ENCODE measurements around the gene NAA40. TPM values are rescaled to one million over a fixed set of nuclear protein-coding genes. Genes with fewer than 3 reads are reported as not detected.

NAA40 gene
- 10 to 100 TPM; 13.7 to 15.9 TPM for total RNA-seq

GRCh38 chr11:63938479-63939396 is at the start of gene NAA40:
TSS of gene NAA40 (plus strand) at chr11:63939002. CDS start at chr11:63939097, 95 bp downstream.
- peak within 1 kb of the TSS; percentile 83 for H3K4me3 Mint-ChIP-seq
- DNase-seq (peak; percentile 97), ATAC-seq (peak; percentile 93)
- H3K27me3 Mint-ChIP-seq: no peaks in the 10 kb centered on the region
- peaks cover 16% of the 10 kb centered on the region for H3K4me1 Mint-ChIP-seq
- intact Hi-C loops (cut with DNase I, micrococcal nuclease): loop anchor here (1.0 to 2.0 kb wide), 17 partner anchors 21 to 367 kb away; partner anchors contain the start of genes COX8A (in 2 of the 2), ESRRA (in 1 of the 2), FKBP2 (in 1 of the 2) and GPR137 (in 1 of the 2)
- H3K9me3 Mint-ChIP-seq (ENCODE audit: low read depth): no peaks in the 10 kb centered on the region
- H3K27ac Mint-ChIP-seq: peak within 1 kb of the TSS; percentile 87
- ChIA-PET CTCF (interaction anchor here (1.5 to 1.7 kb wide), 2 partner anchors 91 to 102 kb away, joined by 4 to 5 read pairs; no protein-coding TSS in a partner anchor), POLR2A (no interaction called here)
- peaks cover 2% of the 10 kb centered on the region for H3K36me3 Mint-ChIP-seq (ENCODE audit: low read depth)

GRCh38 chr11:63889344-63889743 is 49.5 kb upstream of the NAA40 start:
- no peak for DNase-seq
- H3K36me3 Mint-ChIP-seq (ENCODE audit: low read depth): peaks cover 12% of the 10 kb centered on the region
- no peak for ATAC-seq
- intact Hi-C loops (cut with DNase I, micrococcal nuclease): loop anchor here (2.0 to 5.0 kb wide), 3 partner anchors 23 to 52 kb away; partner anchors contain the start of genes MARK2 (in 1 of the 2) and RCOR2 (in 1 of the 2)
- H3K4me1 Mint-ChIP-seq: peaks cover 68% of the 10 kb centered on the region
- no peaks in the 10 kb centered on the region for H3K9me3 Mint-ChIP-seq (ENCODE audit: low read depth)
- CTCF ChIA-PET: interaction anchor here (0.6 to 1.2 kb wide), 2 partner anchors 20 to 51 kb away, joined by 3 to 5 read pairs; partner anchors contain the start of gene MARK2
- H3K27me3 Mint-ChIP-seq: no peaks in the 10 kb centered on the region
- POLR2A ChIA-PET: no interaction called here
- H3K4me3 Mint-ChIP-seq: peak overlapping the region; percentile 81
- peak overlapping the region; percentile 70 for H3K27ac Mint-ChIP-seq

GRCh38 chr11:63890368-63890767 is 48.4 kb upstream of the NAA40 start:
- Mint-ChIP-seq H3K27me3 (no peaks in the 10 kb centered on the region), H3K27ac (no peak overlapping the region), H3K36me3 (ENCODE audit: low read depth) (peaks cover 11% of the 10 kb centered on the region), H3K9me3 (ENCODE audit: low read depth) (no peaks in the 10 kb centered on the region), H3K4me1 (peaks cover 62% of the 10 kb centered on the region), H3K4me3 (no peak overlapping the region)
- DNase-seq (no peak), ATAC-seq (no peak)
- ChIA-PET CTCF (interaction anchor here (0.6 kb wide), 1 partner anchor 16 kb away, joined by 3 read pairs; no protein-coding TSS in a partner anchor), POLR2A (no interaction called here)
- intact Hi-C loops (cut with DNase I, micrococcal nuclease): no loop called here

- ATAC-seq: no peak
- Mint-ChIP-seq H3K4me1 (peaks cover 63% of the 10 kb centered on the region), H3K36me3 (ENCODE audit: low read depth) (peaks cover 23% of the 10 kb centered on the region), H3K27ac (no peak overlapping the region), H3K27me3 (no peaks in the 10 kb centered on the region), H3K9me3 (ENCODE audit: low read depth) (no peaks in the 10 kb centered on the region), H3K4me3 (no peak overlapping the region)
- no peak for DNase-seq
- ChIA-PET POLR2A (interaction anchor here (0.6 kb wide), 2 partner anchors 9 to 224 kb away, joined by 5 to 10 read pairs; no protein-coding TSS in a partner anchor), CTCF (interaction anchor here (0.5 to 2.5 kb wide), 2 partner anchors 33 to 55 kb away, joined by 3 to 7 read pairs; no protein-coding TSS in a partner anchor)
- intact Hi-C loops (cut with DNase I, micrococcal nuclease): no loop called here
Measured at GRCh38 chr11:63892228-63892627, 46.6 kb upstream of the NAA40 start.

- no peak for DNase-seq
- Mint-ChIP-seq H3K9me3 (ENCODE audit: low read depth) (no peaks in the 10 kb centered on the region), H3K27me3 (no peaks in the 10 kb centered on the region), H3K4me3 (no peak overlapping the region), H3K36me3 (ENCODE audit: low read depth) (peaks cover 29% of the 10 kb centered on the region), H3K27ac (no peak overlapping the region), H3K4me1 (peaks cover 53% of the 10 kb centered on the region)
- ATAC-seq: no peak
- intact Hi-C loops (cut with DNase I, micrococcal nuclease): no loop called here
- ChIA-PET POLR2A (no interaction called here), CTCF (interaction anchor here (2.5 kb wide), 1 partner anchor 56 kb away, joined by 7 read pairs; no protein-coding TSS in a partner anchor)
Measured at GRCh38 chr11:63893355-63893754, 45.4 kb upstream of the NAA40 start.

- CTCF ChIA-PET: interaction anchor here (0.9 kb wide), 1 partner anchor 45 kb away, joined by 3 read pairs; no protein-coding TSS in a partner anchor
- no peak for DNase-seq
- no peak for ATAC-seq
- Mint-ChIP-seq H3K27me3 (no peaks in the 10 kb centered on the region), H3K36me3 (ENCODE audit: low read depth) (peaks cover 45% of the 10 kb centered on the region), H3K4me1 (peaks cover 25% of the 10 kb centered on the region), H3K4me3 (no peak overlapping the region), H3K9me3 (ENCODE audit: low read depth) (no peaks in the 10 kb centered on the region), H3K27ac (no peak overlapping the region)
- intact Hi-C loops (cut with DNase I, micrococcal nuclease): no loop called here
- POLR2A ChIA-PET: no interaction called here
Measured at GRCh38 chr11:63896071-63896470, 42.7 kb upstream of the NAA40 start.

GRCh38 chr11:63897459-63898146 is 41.2 kb upstream of the NAA40 start:
- DNase-seq: no peak
- no peak overlapping the region for H3K4me3 Mint-ChIP-seq
- CTCF ChIA-PET: interaction anchor here (0.6 to 1.6 kb wide), 6 partner anchors 13 to 61 kb away, joined by 3 to 8 read pairs (median 4); no protein-coding TSS in a partner anchor
- no peak overlapping the region for H3K27ac Mint-ChIP-seq
- no peaks in the 10 kb centered on the region for H3K9me3 Mint-ChIP-seq (ENCODE audit: low read depth)
- H3K27me3 Mint-ChIP-seq: no peaks in the 10 kb centered on the region
- intact Hi-C loops (cut with DNase I, micrococcal nuclease): no loop called here
- H3K36me3 Mint-ChIP-seq (ENCODE audit: low read depth): peaks cover 50% of the 10 kb centered on the region
- POLR2A ChIA-PET: no interaction called here
- peaks cover 10% of the 10 kb centered on the region for H3K4me1 Mint-ChIP-seq
- no peak for ATAC-seq

- Mint-ChIP-seq H3K4me1 (no peaks in the 10 kb centered on the region), H3K4me3 (no peak overlapping the region), H3K36me3 (ENCODE audit: low read depth) (peaks cover 60% of the 10 kb centered on the region), H3K27me3 (no peaks in the 10 kb centered on the region), H3K9me3 (ENCODE audit: low read depth) (no peaks in the 10 kb centered on the region), H3K27ac (no peak overlapping the region)
- no peak for DNase-seq
- POLR2A ChIA-PET: no interaction called here
- intact Hi-C loops (cut with DNase I, micrococcal nuclease): loop anchor here in 1 of 2 experiments (1.0 kb wide), 1 partner anchor 64 kb away; no protein-coding TSS in a partner anchor
- CTCF ChIA-PET: interaction anchor here (1.5 kb wide), 1 partner anchor 89 kb away, joined by 3 read pairs; no protein-coding TSS in a partner anchor
- no peak for ATAC-seq
Measured at GRCh38 chr11:63901660-63902059, 37.1 kb upstream of the NAA40 start.

- no peaks in the 10 kb centered on the region for H3K27me3 Mint-ChIP-seq
- no peak for ATAC-seq
- DNase-seq: no peak
- peaks cover 47% of the 10 kb centered on the region for H3K36me3 Mint-ChIP-seq (ENCODE audit: low read depth)
- no peak overlapping the region for H3K27ac Mint-ChIP-seq
- intact Hi-C loops (cut with DNase I, micrococcal nuclease): no loop called here
- no peak overlapping the region for H3K4me3 Mint-ChIP-seq
- no peaks in the 10 kb centered on the region for H3K4me1 Mint-ChIP-seq
- POLR2A ChIA-PET: no interaction called here
- H3K9me3 Mint-ChIP-seq (ENCODE audit: low read depth): no peaks in the 10 kb centered on the region
- CTCF ChIA-PET: interaction anchor here (0.7 to 0.8 kb wide), 2 partner anchors 21 to 168 kb away, joined by 3 read pairs; no protein-coding TSS in a partner anchor
Measured at GRCh38 chr11:63903884-63904283, 34.9 kb upstream of the NAA40 start.

- POLR2A ChIA-PET: no interaction called here
- CTCF ChIA-PET: interaction anchor here (0.8 kb wide), 1 partner anchor 21 kb away, joined by 3 read pairs; no protein-coding TSS in a partner anchor
Measured at GRCh38 chr11:63904743-63905142, 34.1 kb upstream of the NAA40 start.

GRCh38 chr11:63905179-63905578 is 33.6 kb upstream of the NAA40 start:
- H3K4me1 Mint-ChIP-seq: no peaks in the 10 kb centered on the region
- intact Hi-C loops (cut with DNase I, micrococcal nuclease): no loop called here
- peaks cover 37% of the 10 kb centered on the region for H3K36me3 Mint-ChIP-seq (ENCODE audit: low read depth)
- POLR2A ChIA-PET: no interaction called here
- H3K27me3 Mint-ChIP-seq: no peaks in the 10 kb centered on the region
- H3K9me3 Mint-ChIP-seq (ENCODE audit: low read depth): no peaks in the 10 kb centered on the region
- ATAC-seq (no peak), DNase-seq (no peak)
- no peak overlapping the region for H3K27ac Mint-ChIP-seq
- CTCF ChIA-PET: interaction anchor here (2.4 kb wide), 1 partner anchor 68 kb away, joined by 23 read pairs; no protein-coding TSS in a partner anchor
- H3K4me3 Mint-ChIP-seq: no peak overlapping the region

More at GRCh38 chr11:63904743-63905142, 34.1 kb upstream of the NAA40 start:
- Mint-ChIP-seq H3K36me3 (ENCODE audit: low read depth) (peaks cover 39% of the 10 kb centered on the region), H3K4me1 (no peaks in the 10 kb centered on the region), H3K9me3 (ENCODE audit: low read depth) (no peaks in the 10 kb centered on the region), H3K27ac (no peak overlapping the region), H3K27me3 (no peaks in the 10 kb centered on the region), H3K4me3 (no peak overlapping the region)
- DNase-seq (no peak), ATAC-seq (no peak)
- intact Hi-C loops (cut with DNase I, micrococcal nuclease): no loop called here
